ENCODE results near the gene CASZ1.

GRCh38 chr1:10816743-10817369, 20.4 kb upstream of the CASZ1 start:
- TF ChIP-seq POLR2A (IDR thresholded peaks at IDR 0.05) (no peak), CTCF (IDR thresholded peaks at IDR 0.05) (no peak)

All from thyroid gland (tissue), 4 donors.